HG02623 (cell line): ENCODE results near the gene COL13A1.

Experiments used
- ATAC-seq: cut with Tn5 transposase; IDR thresholded peaks from one replicate; pipeline ENCODE4 v1.9.1; 2021; ENCODE audit warnings: moderate library complexity; ENCODE audit not compliant: unreplicated experiment

Gene COL13A1

GRCh38 chr10:69789164-69789576 lies 12.5 kb upstream of the COL13A1 start:
- no peak for ATAC-seq

- no peak for ATAC-seq
These were observed 9.9 kb upstream of the COL13A1 start for GRCh38 chr10:69791812-69792211.

- ATAC-seq, result no peak
These were observed 9.4 kb upstream of the COL13A1 start for GRCh38 chr10:69792341-69792740.

GRCh38 chr10:69794673-69795072 lies 7.0 kb upstream of the COL13A1 start:
- no peak for ATAC-seq

- ATAC-seq, result no peak
These were observed 6.3 kb upstream of the COL13A1 start for GRCh38 chr10:69795242-69795934.

- ATAC-seq, result no peak
These were observed 3.7 kb upstream of the COL13A1 start for GRCh38 chr10:69797959-69798358.

GRCh38 chr10:69800109-69800508 lies 1.6 kb upstream of the COL13A1 start:
- no peak for ATAC-seq

GRCh38 chr10:69800665-69801064 lies 1.0 kb upstream of the COL13A1 start:
- ATAC-seq, result no peak

GRCh38 chr10:69801094-69801433 lies 642 bp upstream of the COL13A1 start:
- ATAC-seq, result no peak

GRCh38 chr10:69802424-69803161 lies 887 bp downstream of the COL13A1 start:
- no peak for ATAC-seq

- ATAC-seq, result no peak
These were observed 2.1 kb downstream of the COL13A1 start for GRCh38 chr10:69803809-69804208.

- no peak for ATAC-seq
These were observed 3.1 kb downstream of the COL13A1 start for GRCh38 chr10:69804775-69805174.

- no peak for ATAC-seq
These were observed 5.4 kb downstream of the COL13A1 start for GRCh38 chr10:69807122-69807521.

GRCh38 chr10:69807696-69808095 lies 6.0 kb downstream of the COL13A1 start:
- no peak for ATAC-seq

- ATAC-seq, result no peak
These were observed 7.6 kb downstream of the COL13A1 start for GRCh38 chr10:69809318-69809717.

- no peak for ATAC-seq
These were observed 8.4 kb downstream of the COL13A1 start for GRCh38 chr10:69810097-69810496.

GRCh38 chr10:69810675-69811397 lies 9.1 kb downstream of the COL13A1 start:
- ATAC-seq, result no peak

- ATAC-seq, result no peak
These were observed 11.9 kb downstream of the COL13A1 start for GRCh38 chr10:69813632-69814031.

GRCh38 chr10:69814251-69814650 lies 12.5 kb downstream of the COL13A1 start:
- ATAC-seq, result no peak

GRCh38 chr10:69815104-69815503 lies 13.4 kb downstream of the COL13A1 start:
- no peak for ATAC-seq

GRCh38 chr10:69816521-69816920 lies 14.8 kb downstream of the COL13A1 start:
- ATAC-seq, result no peak

GRCh38 chr10:69817078-69817581 lies 15.4 kb downstream of the COL13A1 start:
- ATAC-seq, result no peak
